HG03378 (cell line): ENCODE results near the gene MMP24.
"Not testable (repeated sequence)": the region's sequence is repeated elsewhere in the genome, so short reads cannot be mapped to it uniquely, and the experiment has no call there.

Experiments used
- ATAC-seq: cut with Tn5 transposase; IDR thresholded peaks from one replicate; pipeline ENCODE4 v1.9.1; 2021; ENCODE audit warnings: mild to moderate bottlenecking, moderate library complexity; ENCODE audit not compliant: unreplicated experiment

Gene MMP24

DNA sequence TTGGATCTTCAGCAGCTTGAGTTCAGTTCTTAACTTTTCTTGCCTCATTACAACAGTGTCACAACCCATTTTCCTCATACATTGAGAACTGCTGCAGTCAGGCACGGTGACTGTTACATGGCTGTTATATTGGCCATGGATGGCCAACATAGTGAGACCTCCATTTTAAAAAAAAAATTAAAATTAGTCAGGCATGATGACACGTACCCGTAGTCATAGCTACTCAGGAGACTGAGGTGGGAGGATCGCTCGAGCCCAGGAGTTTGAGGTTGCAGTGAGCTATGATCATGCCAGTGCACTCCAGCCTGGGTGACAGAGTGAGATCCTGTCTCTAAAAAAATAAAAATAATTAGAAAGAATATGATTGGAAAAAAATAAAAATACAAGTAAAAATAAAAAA lies 9.9 kb upstream of the MMP24 start:
- no peak for ATAC-seq

DNA sequence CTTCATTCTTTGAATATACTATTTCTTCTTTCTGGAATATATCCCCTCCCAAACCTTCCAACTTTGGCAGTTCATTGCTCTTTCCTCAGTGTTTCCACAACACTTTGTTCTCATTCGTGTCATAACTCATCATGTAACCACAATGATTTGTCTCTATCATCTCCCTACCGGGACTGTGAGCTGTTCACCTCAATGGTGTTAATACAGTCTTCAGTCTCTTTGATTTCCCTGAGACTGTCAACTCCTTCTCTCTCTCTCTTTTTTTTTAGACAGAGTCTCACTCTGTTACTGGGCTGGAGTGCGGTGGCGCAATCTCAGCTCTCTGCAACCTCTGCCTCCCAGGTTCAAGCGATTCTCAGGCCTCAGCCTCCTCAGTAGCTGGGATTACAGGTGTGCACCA lies 2.5 kb upstream of the MMP24 start:
- ATAC-seq = no peak

DNA sequence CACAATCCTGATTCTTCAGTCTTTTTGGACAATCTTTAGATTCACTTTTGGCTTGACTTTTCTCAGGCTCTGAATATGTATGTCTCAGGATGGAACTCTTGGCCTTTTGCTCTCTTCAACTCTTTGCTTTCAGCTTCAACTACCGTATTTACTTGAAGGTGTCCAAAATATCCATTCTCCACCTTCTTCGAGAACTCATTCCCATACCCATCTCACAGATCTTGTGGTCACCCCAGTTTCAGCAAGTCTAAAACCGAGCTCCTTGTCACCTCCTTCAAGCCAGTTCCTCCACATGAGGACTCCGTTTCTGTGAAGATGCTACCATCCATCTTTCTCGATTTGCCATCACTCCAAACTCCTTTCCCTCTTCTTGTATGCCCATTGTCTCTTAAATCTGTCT lies 2.0 kb upstream of the MMP24 start:
- no peak for ATAC-seq

DNA sequence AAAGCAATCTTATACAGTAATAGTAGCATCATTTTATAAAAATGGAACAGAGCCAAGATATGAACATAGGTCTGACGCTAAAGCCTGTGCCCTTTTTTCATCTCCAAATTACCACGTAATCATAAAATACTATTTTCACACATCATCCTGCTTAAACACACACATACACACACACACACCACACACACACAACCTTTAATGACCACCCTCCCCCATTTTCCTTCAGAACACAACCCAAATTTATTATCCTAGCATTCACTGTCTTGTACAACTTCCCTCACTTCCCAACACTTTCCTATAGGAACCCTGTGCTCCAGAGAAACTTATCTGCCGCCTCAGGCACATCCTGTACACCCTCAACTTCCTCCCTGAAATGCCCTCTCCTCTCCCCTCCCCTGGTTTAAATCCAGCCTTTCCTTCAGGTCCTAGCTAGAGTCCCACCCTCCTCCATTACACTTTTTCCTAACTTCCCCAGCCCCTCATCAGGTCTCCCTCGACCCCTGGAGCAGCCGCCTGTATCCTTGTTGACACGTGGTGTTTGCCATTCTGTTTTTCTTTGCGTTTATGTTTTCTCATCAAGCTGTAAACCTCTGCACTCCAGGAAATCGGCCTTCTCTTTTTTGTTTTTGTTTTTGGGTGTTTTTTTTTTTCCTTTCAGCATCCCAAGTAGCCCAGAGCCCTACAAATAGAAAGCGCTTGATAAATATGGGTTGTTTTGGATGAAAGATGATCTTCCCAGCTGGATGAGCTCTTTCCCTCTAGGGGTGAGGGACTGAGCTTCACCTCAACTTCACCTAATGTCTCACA lies 968 bp upstream of the MMP24 start:
- ATAC-seq = no peak

DNA sequence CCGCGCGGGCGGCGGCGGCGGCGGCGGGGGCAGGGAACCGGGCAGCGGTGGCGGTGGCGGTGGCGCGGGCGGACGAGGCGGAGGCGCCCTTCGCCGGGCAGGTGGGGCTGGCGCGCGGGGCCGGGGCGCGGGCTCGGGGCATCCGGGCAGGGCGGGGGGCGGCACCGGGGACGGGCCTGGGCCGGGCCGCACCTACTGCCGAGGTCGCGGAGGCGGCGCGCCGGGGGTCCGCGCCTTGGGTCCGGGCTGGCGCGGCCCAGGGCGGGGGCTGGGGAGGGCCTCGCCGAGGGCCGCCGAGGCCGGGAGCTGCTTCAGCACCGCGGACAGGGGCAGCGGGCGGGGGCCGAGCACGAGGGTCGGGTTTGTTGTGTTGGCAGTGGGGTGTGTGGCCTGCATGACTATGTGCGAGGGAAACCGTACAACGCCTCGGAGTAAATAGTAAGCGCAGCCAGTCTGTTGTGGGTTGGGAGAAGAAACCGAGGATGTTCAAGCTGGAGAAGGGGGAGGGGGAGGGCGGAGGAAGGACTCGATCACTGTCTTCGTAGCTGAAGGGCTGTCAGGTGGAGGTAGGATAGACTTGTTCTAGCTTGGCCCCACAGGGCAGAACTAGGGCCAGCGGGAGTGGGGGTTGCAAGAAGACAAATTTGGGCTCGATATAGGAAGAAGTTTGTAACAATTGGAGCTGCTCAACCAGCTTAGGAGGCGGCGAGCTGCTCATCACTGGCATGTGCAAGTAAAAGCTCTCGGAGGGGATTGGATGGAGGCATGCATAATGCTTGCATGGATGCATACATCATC lies 593 bp downstream of the MMP24 start:
- ATAC-seq = no peak

DNA sequence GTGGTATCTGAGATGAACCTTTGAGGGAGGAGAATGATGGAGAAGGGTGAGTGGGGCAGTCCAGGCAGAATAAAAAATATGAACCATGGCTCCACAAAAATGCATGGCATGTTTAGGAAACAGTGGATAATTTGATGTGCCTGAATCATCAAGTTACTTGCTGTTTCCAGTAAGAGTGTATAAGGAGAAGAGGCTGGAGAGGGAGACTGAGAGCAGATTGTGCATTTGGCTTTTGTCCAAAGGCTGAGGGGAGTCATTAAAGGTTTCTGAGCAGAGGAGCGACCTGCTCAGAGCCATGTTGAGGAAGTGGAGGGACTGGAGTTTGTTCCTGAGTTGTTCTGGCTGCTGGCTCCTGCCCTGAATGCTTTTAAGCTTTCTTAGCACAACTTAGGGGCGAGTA lies 6.1 kb downstream of the MMP24 start:
- no peak for ATAC-seq

DNA sequence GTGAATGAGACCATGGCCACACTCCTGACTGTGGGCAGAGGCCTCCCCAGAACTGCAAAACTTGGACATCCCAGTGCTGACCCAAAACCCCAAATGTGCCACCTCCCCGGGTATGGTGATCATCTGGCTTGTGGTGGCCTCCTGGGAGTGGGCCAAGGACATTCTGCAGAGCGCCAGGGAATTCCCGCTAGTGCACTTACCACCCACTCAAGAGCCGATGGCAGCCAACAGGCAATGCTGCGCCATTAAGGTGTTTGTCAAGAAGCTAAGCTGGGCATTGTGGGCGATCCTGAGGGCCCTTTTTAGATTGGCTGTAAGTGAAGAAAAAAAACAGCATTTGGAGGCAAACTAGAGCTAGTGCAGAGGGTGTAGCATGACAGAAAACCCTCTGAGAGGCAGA lies 9.4 kb downstream of the MMP24 start:
- ATAC-seq = no peak

DNA sequence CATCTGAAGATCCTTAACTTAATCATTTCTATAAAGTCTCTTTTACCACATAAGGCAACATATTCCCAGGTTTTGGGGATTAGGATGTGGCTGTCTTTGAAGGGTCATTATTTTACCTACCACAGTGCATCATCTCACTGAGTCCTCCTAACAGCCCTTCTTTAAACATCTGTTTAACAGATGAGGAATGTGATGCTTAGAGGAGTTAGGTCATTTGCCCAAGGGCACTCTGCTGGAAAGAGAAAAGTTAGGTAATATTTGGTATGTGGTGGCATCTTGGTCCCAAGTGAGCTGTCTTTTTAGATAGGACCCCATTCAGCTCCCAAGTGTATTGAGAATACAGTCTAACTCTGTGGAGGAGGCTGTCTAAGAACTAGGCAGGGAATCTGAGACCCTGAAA lies 11.0 kb downstream of the MMP24 start:
- ATAC-seq = no peak

DNA sequence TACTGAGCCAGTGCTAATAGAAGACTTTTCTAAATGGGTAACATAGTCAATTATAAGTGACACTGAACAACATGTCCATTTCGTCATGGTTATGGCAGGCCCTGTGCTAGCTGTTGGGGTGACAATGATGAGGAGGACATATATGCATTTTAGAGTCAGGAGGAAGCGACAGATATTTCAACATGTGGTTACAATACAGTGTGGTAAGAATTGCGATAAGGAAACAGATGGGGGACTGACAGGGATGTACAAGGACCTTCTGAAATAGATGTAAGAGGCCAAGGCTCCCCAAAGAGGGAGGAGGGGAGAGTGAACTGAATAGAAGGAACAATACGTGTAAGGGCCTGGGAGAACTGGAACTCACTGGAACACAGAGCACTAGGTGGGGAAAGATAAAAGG lies 11.7 kb downstream of the MMP24 start:
- no peak for ATAC-seq

DNA sequence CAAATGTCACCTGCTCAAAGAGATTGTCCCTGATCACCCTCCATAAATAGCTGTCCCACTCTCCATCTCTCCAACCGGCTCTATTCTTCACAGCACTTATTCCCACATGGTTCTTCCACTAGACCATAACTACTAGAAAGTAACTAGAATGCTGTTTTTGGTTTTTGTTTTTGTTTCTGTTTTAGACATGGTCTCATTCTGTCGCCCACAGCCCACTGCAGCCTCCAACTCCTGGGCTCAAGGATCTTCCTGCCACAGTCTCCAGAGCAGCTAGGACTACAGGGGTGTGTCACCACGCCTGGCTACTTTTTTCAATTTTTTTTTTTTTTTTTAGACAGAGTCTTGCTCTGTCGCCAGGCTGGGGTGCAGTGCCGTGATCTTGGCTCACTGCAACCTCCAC lies 12.2 kb downstream of the MMP24 start:
- ATAC-seq = no peak

DNA sequence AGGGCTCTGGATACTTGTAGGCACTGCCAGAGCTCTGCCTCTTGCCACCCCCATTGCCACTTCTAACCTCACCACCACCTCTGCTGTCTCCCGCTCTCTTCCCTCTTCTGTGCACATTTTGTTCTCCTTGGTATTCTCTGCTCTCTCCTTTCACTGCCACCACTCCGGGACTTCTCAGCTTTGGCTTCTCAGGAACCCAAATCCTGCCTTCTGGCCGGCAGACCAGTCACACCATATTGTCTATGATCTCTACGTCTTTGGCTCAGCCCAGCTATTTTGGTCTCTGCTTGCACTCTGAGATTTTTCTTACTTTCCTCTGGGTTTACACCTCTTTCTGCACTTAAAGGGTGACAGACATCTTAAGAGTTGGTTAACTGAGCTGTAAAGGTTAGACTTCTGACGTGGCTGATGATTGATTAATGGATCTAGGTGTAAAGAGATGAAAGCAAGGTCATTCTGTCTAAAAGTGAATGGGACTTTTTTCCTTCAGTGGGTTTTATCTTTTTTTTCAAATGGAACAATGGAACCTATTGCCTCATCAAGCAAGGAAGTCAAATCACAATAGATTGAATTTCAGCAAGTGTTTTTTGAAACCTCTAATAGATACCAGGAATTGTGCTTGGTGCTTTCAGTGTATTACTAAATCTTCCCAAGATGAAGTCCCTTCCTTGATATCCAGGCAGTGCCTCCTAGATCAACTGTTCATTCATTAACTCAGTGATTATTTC lies 13.8 kb downstream of the MMP24 start:
- ATAC-seq = no peak

DNA sequence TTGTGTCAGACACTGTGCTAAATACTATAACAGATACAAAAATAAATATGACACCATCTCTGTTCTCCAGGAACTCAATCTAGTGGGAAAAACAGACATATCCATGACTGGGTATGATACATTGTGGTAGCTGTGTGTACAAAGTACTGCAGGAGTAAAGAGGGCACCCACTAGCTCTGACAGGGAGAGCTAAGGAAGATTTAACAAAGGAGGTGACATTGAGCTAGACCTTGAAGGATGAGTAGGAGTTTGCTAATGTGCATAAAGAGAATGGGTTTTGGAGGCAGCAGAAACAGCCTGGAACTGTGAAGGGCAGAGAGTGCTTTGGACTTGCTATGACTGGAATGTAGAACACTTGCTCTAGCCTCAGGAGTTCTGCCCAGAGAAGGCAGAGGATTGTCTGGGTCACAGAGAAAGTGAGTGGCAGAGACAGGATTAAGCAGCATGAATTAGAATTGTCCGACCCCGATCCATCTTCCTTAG lies 14.4 kb downstream of the MMP24 start:
- no peak for ATAC-seq

DNA sequence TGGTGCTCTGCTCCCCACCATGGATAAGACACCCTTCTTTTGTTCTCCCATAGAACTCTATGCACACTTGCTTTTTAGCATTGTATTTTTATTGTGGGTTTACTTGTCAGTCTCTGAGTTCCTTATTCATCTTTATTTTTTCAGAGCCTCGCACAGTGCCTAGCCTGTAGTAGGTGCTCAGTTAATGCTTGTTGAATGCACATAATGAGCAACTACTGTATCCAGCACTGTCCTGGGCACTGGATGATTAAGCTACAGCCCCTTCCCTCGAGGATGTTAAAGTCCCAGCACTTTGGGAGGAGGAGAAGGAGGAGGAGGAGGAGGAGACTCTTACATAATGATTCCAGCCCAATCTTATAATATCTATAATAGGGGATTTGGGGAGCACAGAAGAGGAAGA lies 16.8 kb downstream of the MMP24 start:
- ATAC-seq = no peak

DNA sequence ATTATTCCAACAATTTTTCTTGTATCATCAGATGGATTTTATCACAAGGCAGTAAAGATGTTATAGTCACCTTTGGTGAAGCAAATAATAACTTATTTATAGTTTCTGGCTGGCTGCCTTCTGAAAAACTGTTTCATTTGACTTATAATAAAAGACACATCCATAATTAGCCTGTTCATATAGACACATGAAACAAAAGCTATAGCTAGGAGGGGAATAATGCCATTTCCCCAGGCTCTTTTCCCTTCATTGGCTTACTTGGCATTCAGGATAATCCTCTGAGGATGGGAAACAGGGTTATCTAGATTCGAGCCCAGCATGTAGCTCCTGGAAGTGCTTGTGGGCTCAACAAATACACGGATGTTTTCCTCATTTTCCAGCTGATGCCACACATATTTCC lies 17.5 kb downstream of the MMP24 start:
- ATAC-seq = no peak

DNA sequence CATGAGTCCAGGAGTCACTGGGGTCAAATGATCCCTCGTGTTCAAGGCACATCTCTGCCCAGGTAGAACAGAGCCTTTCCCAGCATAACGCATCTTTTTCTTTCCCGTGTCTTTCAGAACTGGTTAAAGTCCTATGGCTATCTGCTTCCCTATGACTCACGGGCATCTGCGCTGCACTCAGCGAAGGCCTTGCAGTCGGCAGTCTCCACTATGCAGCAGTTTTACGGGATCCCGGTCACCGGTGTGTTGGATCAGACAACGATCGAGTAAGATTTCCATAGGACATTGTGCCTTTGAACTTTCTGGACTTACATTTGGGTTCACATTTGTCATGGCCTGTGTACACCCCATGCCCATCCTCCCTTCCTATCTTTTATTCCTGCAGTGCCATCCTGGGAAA lies 20.2 kb downstream of the MMP24 start:
- no peak for ATAC-seq

DNA sequence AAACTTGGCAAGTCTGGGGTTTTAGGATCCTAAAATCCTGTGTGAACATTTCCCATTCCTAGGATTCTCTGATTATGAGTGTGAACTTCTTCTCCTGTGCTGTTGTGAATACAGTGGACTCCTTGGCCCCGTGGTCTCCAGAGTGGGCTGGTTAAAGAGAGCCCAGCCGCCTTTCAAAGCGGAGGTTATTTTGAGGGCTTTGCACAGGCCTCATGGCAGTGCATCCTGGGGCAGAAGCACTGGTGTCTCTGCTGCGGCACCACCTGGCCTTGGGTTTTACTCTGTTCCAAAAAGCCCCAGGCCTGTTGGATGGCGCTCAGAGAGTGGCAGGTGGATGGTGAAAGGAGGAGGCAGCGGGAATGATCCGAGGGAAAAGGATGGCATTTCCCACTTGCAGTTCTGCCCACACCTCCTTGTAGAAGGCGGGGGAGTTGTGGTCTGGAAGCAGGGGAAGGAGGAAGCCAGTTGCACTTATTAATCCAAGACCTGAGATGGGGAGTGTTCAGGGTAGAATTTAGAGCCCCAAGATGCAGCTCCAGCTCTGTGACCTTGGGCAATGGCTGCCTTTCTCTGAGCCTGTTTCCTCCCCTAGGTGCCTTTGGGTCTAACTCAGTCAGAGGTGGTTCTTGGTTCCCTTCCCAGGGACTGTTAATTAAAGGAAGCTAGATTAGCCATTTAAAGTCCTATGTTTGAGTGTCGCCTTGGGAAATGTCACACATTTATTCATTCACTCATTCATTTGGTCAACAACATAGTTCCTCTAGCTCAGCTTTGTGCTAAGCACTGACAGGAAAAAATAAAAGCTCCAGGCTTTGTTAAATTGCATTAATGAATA lies 22.4 kb downstream of the MMP24 start:
- ATAC-seq = no peak

DNA sequence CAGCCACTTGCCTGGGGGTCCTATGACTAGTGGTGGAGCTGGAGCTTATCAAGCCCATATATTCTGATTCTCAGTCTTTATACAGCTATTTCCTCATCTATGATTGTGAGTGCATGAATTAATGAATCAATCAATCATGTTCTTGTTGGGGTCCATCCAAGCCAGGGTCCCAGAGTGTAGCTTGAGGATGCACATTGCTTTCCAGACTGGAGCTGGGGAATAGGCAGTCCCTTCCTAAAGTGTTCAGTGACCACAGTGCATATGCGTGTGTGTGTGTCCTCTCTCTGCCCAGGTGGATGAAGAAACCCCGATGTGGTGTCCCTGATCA lies 25.1 kb downstream of the MMP24 start:
- ATAC-seq = no peak

DNA sequence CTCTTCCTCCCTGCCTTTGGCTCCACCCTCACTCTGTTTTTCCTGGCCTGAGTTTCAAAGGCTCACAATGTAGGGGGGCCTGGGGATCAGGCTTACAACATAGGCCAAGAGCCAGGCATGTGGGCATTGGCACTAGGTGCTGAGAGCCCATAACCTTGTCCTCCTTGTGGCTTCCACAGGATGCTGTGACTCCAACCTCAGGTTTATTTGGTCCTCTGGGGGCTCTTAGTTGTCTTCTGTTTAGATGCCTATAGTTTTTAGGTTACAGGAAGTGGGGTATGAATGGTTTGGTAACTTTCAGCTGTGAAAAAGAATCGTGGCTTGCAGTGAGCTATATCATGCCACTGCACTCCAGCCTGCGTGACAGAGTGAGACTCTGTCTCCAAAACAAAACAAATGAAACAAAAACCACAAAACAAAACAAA lies 25.6 kb downstream of the MMP24 start:
- no peak for ATAC-seq

DNA sequence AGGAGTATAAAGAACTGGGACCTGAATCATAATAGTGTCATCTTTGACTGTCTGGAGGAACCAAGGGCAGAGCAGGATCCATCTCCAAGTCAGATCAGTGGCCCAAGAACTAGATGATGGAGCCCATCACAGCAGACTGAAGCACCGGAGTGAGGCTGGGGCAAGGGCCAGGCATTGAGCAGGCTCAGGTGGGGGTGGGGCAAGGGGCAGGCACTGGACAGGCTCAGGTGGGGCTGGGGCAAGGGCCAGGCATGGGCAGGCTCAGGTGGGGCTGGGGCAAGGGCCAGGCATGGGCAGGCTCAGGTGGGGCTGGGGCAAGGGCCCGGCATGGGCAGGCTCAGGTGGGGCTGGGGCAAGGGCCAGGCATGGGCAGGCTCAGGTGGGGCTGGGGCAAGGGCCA lies 26.1 kb downstream of the MMP24 start:
- not testable (repeated sequence) for ATAC-seq

DNA sequence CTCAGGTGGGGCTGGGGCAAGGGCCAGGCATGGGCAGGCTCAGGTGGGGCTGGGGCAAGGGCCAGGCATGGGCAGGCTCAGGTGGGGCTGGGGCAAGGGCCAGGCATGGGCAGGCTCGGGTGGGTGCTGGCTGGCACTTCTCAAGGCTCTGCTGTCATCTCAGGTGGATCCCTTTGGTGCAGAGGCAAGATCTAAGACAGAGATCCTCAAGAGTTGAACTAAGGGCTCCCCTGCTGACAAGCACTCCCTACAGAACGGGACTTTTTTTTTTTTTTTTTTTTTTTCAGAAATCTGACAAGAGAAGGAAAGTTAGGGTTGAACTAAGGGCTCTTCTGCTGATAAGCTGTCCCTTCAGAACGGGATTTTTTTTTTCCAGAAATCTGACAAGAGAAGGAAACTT lies 26.5 kb downstream of the MMP24 start:
- no peak for ATAC-seq

DNA sequence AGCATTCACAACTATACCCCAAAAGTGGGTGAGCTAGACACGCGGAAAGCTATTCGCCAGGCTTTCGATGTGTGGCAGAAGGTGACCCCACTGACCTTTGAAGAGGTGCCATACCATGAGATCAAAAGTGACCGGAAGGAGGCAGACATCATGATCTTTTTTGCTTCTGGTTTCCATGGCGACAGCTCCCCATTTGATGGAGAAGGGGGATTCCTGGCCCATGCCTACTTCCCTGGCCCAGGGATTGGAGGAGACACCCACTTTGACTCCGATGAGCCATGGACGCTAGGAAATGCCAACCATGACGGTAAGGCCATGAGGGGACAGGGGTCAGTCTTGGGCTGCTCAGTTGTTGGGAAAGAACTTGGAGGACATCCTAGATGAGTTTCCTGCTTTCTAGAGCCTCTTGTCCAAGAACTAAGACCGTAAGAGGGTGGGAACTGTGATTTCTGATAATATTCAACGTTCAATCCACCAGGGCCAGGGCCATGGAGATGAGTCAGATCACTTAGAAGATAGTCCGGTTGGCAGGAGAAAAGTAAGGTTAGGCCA lies 28.0 kb downstream of the MMP24 start:
- ATAC-seq = no peak
